ENCODE results near the gene KDM4E. TPM values are rescaled to one million over a fixed set of nuclear protein-coding genes. Genes with fewer than 3 reads are reported as not detected.

Gene KDM4E
- total and polyA plus RNA-seq, 3 experiments from 2014 or later, result not detected

- Mint-ChIP-seq H3K36me3 (peaks cover 0 to 4% (median 0%) of the 10 kb centered on the region in 3 donors), H3K9me3 (no peaks in the 10 kb centered on the region), H3K27ac (no peak overlapping the region), H3K27me3 (peaks cover 28 to 64% of the 10 kb centered on the region in 2 donors), H3K4me3 (no peak overlapping the region), H3K4me1 (no peaks in the 10 kb centered on the region)
- no peaks in the 10 kb centered on the region for H3K9me3 ChIP-seq (ENCODE audit: low read length)
- H3K27ac ChIP-seq (ENCODE audit: low read depth, low read length), result no peak overlapping the region
- H3K4me3 ChIP-seq (ENCODE audit: low read length), result no peak overlapping the region
- H3K27me3 ChIP-seq (ENCODE audit: insufficient read depth, low read length, poor library complexity, severe bottlenecking), result peaks cover 6% of the 10 kb centered on the region
- no peaks in the 10 kb centered on the region for H3K36me3 ChIP-seq (ENCODE audit: insufficient read depth, low read length)
- CTCF ChIA-PET, result no interaction called here
- no peak for DNase-seq
- no peaks in the 10 kb centered on the region for H3K4me1 ChIP-seq (ENCODE audit: insufficient read depth, low read length)
- POLR2A ChIA-PET, result no interaction called here
Measured at GRCh38 chr11:95055283-95055897, 30.3 kb downstream of the KDM4E start.

GRCh38 chr11:95057959-95058358 lies 32.9 kb downstream of the KDM4E start:
- Histone ChIP-seq H3K9me3 (ENCODE audit: low read length) (no peaks in the 10 kb centered on the region), H3K27me3 (ENCODE audit: insufficient read depth, low read length, poor library complexity, severe bottlenecking) (peaks cover 5% of the 10 kb centered on the region), H3K27ac (ENCODE audit: low read depth, low read length) (no peak overlapping the region), H3K4me3 (ENCODE audit: low read length) (no peak overlapping the region), H3K4me1 (ENCODE audit: insufficient read depth, low read length) (no peaks in the 10 kb centered on the region), H3K36me3 (ENCODE audit: insufficient read depth, low read length) (no peaks in the 10 kb centered on the region)
- Mint-ChIP-seq H3K36me3 (no peaks in the 10 kb centered on the region), H3K27ac (no peak overlapping the region), H3K9me3 (no peaks in the 10 kb centered on the region), H3K4me1 (no peaks in the 10 kb centered on the region), H3K27me3 (peaks cover 28 to 49% of the 10 kb centered on the region in 2 donors), H3K4me3 (no peak overlapping the region)
- ChIA-PET CTCF (interaction anchor here (2.3 kb wide), 1 partner anchor 9 kb away, joined by 9 read pairs; the partner anchor contains the start of gene SRSF8), POLR2A (no interaction called here)
- DNase-seq, result no peak

- Histone ChIP-seq H3K27ac (ENCODE audit: low read depth, low read length) (no peak overlapping the region), H3K27me3 (ENCODE audit: insufficient read depth, low read length, poor library complexity, severe bottlenecking) (peaks cover 5% of the 10 kb centered on the region), H3K4me3 (ENCODE audit: low read length) (no peak overlapping the region), H3K4me1 (ENCODE audit: insufficient read depth, low read length) (no peaks in the 10 kb centered on the region), H3K9me3 (ENCODE audit: low read length) (no peaks in the 10 kb centered on the region), H3K36me3 (ENCODE audit: insufficient read depth, low read length) (no peaks in the 10 kb centered on the region)
- POLR2A ChIA-PET, result no interaction called here
- no peak for DNase-seq
- Mint-ChIP-seq H3K36me3 (no peaks in the 10 kb centered on the region), H3K27ac (no peak overlapping the region), H3K9me3 (no peaks in the 10 kb centered on the region), H3K27me3 (peaks cover 24 to 43% of the 10 kb centered on the region in 2 donors), H3K4me3 (no peak overlapping the region), H3K4me1 (no peaks in the 10 kb centered on the region)
- CTCF ChIA-PET, result interaction anchor here (2.3 kb wide), 1 partner anchor 8 kb away, joined by 9 read pairs; the partner anchor contains the start of gene SRSF8
Measured at GRCh38 chr11:95058621-95059020, 33.6 kb downstream of the KDM4E start.

DNA sequence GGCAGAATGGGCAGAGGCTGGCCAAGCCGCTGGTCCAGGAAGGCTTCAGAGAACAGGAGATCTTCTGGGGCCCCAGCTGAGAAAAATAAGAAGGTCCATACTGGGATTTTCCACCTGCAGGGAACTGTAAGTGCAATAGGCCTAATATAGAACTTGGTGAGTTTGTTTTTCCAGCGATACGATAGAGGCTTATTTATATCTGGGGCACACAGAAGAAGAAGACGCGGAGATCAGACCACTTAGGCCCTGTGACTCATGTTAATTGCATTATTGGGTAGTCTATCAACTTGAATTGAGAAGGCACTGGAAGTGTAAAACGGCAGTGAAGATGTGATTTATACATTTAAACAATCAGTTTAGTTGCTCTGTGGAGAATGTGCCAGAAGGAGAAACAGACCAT lies 34.0 kb downstream of the KDM4E start:
- DNase-seq, result no peak
- ChIA-PET CTCF (interaction anchor here (2.3 kb wide), 1 partner anchor 8 kb away, joined by 9 read pairs; the partner anchor contains the start of gene SRSF8), POLR2A (no interaction called here)
- H3K4me1 ChIP-seq (ENCODE audit: insufficient read depth, low read length), result no peaks in the 10 kb centered on the region
- Mint-ChIP-seq H3K4me1 (no peaks in the 10 kb centered on the region), H3K36me3 (no peaks in the 10 kb centered on the region), H3K27me3 (peaks cover 21 to 39% of the 10 kb centered on the region in 2 donors), H3K27ac (no peak overlapping the region), H3K4me3 (no peak overlapping the region), H3K9me3 (no peaks in the 10 kb centered on the region)
- no peak overlapping the region for H3K4me3 ChIP-seq (ENCODE audit: low read length)
- H3K27me3 ChIP-seq (ENCODE audit: insufficient read depth, low read length, poor library complexity, severe bottlenecking), result peaks cover 5% of the 10 kb centered on the region
- no peaks in the 10 kb centered on the region for H3K36me3 ChIP-seq (ENCODE audit: insufficient read depth, low read length)
- H3K27ac ChIP-seq (ENCODE audit: low read depth, low read length), result no peak overlapping the region
- no peaks in the 10 kb centered on the region for H3K9me3 ChIP-seq (ENCODE audit: low read length)

- H3K27ac Mint-ChIP-seq, result no peak overlapping the region
- H3K27ac ChIP-seq (ENCODE audit: low read depth, low read length), result no peak overlapping the region
- no peaks in the 10 kb centered on the region for H3K9me3 ChIP-seq (ENCODE audit: low read length)
- POLR2A ChIA-PET, result no interaction called here
- no peaks in the 10 kb centered on the region for H3K27me3 ChIP-seq (ENCODE audit: insufficient read depth, low read length, poor library complexity, severe bottlenecking)
- H3K4me1 Mint-ChIP-seq, result peaks cover 17 to 24% (median 19%) of the 10 kb centered on the region in 3 donors
- no peak for DNase-seq
- no peaks in the 10 kb centered on the region for H3K9me3 Mint-ChIP-seq
- H3K4me3 ChIP-seq (ENCODE audit: low read length), result no peak overlapping the region
- H3K36me3 ChIP-seq (ENCODE audit: insufficient read depth, low read length), result no peaks in the 10 kb centered on the region
- H3K27me3 Mint-ChIP-seq, result peaks cover 5% of the 10 kb centered on the region in 2 donors
- peaks cover 18% of the 10 kb centered on the region for H3K4me1 ChIP-seq (ENCODE audit: insufficient read depth, low read length)
- peaks cover 0 to 19% (median 5%) of the 10 kb centered on the region in 3 donors for H3K36me3 Mint-ChIP-seq
- H3K4me3 Mint-ChIP-seq, result peak overlapping the region in 2 of 7 donors; percentile 17 to 20
- CTCF ChIA-PET, result no interaction called here
Measured at GRCh38 chr11:95065336-95065735, 40.3 kb downstream of the KDM4E start.

GRCh38 chr11:95066716-95067038 lies 41.6 kb downstream of the KDM4E start, which contains the start of gene SRSF8:
Gene SRSF8 (plus strand): TSS chr11:95066919. CDS start chr11:95067227, 308 bp downstream.
- DNase-seq, result no peak
- H3K4me3 ChIP-seq (ENCODE audit: low read length), result peak within 1 kb of the TSS; percentile 78
- peaks cover 29% of the 10 kb centered on the region for H3K4me1 ChIP-seq (ENCODE audit: insufficient read depth, low read length)
- no peaks in the 10 kb centered on the region for H3K9me3 ChIP-seq (ENCODE audit: low read length)
- Mint-ChIP-seq H3K4me1 (peaks cover 26 to 35% (median 31%) of the 10 kb centered on the region in 3 donors), H3K36me3 (peaks cover 0 to 28% (median 7%) of the 10 kb centered on the region in 3 donors), H3K27ac (peak within 1 kb of the TSS; percentile 85 to 99 (median 99)), H3K9me3 (no peaks in the 10 kb centered on the region), H3K4me3 (peak within 1 kb of the TSS; percentile 91 to 100 (median 97)), H3K27me3 (no peaks in the 10 kb centered on the region)
- ChIA-PET CTCF (interaction anchor here (0.9 to 8.7 kb wide), 18 partner anchors 9 to 724 kb away, joined by 3 to 116 read pairs (median 5); partner anchors contain the start of genes CEP57, CWC15, ENDOD1 and FAM76B), POLR2A (interaction anchor here (0.6 to 7.1 kb wide), 19 partner anchors 10 to 1326 kb away, joined by 3 to 164 read pairs (median 7); partner anchors contain the start of genes C11orf54, CCDC82, CEP57 and CWC15)
- H3K36me3 ChIP-seq (ENCODE audit: insufficient read depth, low read length), result no peaks in the 10 kb centered on the region
- no peaks in the 10 kb centered on the region for H3K27me3 ChIP-seq (ENCODE audit: insufficient read depth, low read length, poor library complexity, severe bottlenecking)
- peak within 1 kb of the TSS; percentile 96 for H3K27ac ChIP-seq (ENCODE audit: low read depth, low read length)

GRCh38 chr11:95067039-95067840 lies 42.2 kb downstream of the KDM4E start:
- Histone ChIP-seq H3K27me3 (ENCODE audit: insufficient read depth, low read length, poor library complexity, severe bottlenecking) (no peaks in the 10 kb centered on the region), H3K27ac (ENCODE audit: low read depth, low read length) (peak overlapping the region; percentile 96), H3K9me3 (ENCODE audit: low read length) (no peaks in the 10 kb centered on the region), H3K36me3 (ENCODE audit: insufficient read depth, low read length) (no peaks in the 10 kb centered on the region), H3K4me1 (ENCODE audit: insufficient read depth, low read length) (peaks cover 29% of the 10 kb centered on the region), H3K4me3 (ENCODE audit: low read length) (peak overlapping the region; percentile 78)
- ChIA-PET CTCF (interaction anchor here (0.9 to 8.7 kb wide), 23 partner anchors 9 to 1322 kb away, joined by 3 to 116 read pairs (median 4); partner anchors contain the start of genes CCDC82, CEP57, CWC15 and ENDOD1), POLR2A (interaction anchor here (0.6 to 7.1 kb wide), 24 partner anchors 9 to 1326 kb away, joined by 3 to 164 read pairs (median 5); partner anchors contain the start of genes C11orf54, CCDC82, CEP57 and CWC15)
- H3K4me3 Mint-ChIP-seq, result peak overlapping the region; percentile 91 to 100 (median 97)
- peak; percentile 65 to 84 (median 76) for DNase-seq
- H3K27me3 Mint-ChIP-seq, result no peaks in the 10 kb centered on the region
- H3K27ac Mint-ChIP-seq, result peak overlapping the region; percentile 85 to 99 (median 99)
- H3K36me3 Mint-ChIP-seq, result peaks cover 0 to 30% (median 7%) of the 10 kb centered on the region in 3 donors
- peaks cover 27 to 37% (median 33%) of the 10 kb centered on the region in 3 donors for H3K4me1 Mint-ChIP-seq
- no peaks in the 10 kb centered on the region for H3K9me3 Mint-ChIP-seq

All from CD8-positive, alpha-beta memory T cell (primary cell).